Caco-2 (cell line): ENCODE results near the gene SMIM35. TPM values are rescaled to one million over a fixed set of nuclear protein-coding genes. Genes with fewer than 3 reads are reported as not detected.

Experiments used
- Bru-seq: library from RNA; stranded (reverse); fragments of 400-500 nt; gene quantifications from one replicate; lab custom pipeline; 2021; lab: Mats Ljungman, UMichigan
- BruChase-seq, 2 experiments: library from RNA; stranded (reverse); fragments of 400-500 nt; gene quantifications; one replicate each; lab custom pipeline; 2021; lab: Mats Ljungman, UMichigan
- BruUV-seq: library from RNA; stranded (reverse); fragments of 400-500 nt; replicated peaks from 2 replicates; lab custom pipeline; 2021; lab: Mats Ljungman, UMichigan
- CTCF ChIA-PET: fragments of 300-600 bp; sonication (Branson Sonifier 250); formaldehyde crosslinking; loops from one replicate; lab custom pipeline; 2022; ENCODE audit warnings: antibody characterized with exemption; lab: Charles Lee
- POLR2A ChIA-PET: fragments of 300-600 bp; sonication (Branson Sonifier 250); formaldehyde crosslinking; loops from one replicate; lab custom pipeline; 2022; ENCODE audit warnings: antibody characterized with exemption; lab: Charles Lee
- DNase-seq, 2 experiments: peaks; one replicate each; pipeline versions ENCODE4 v3.0.0 to v3.0.0-alpha.2; 2020 to 2022
- H3K27me3 ChIP-seq: replicated peaks from 2 replicates; pipeline ENCODE4 v1.6.0; 2011; ENCODE audit warnings: low read length; ENCODE audit not compliant: control insufficient read depth, insufficient read depth
- H3K36me3 ChIP-seq: 2 replicates; pipeline ENCODE4 v1.5.1; 2011; ENCODE audit warnings: low read length; ENCODE audit not compliant: control insufficient read depth, insufficient read depth
- H3K4me1 ChIP-seq: fragments of 250-450 bp; sonication (Bioruptor Pico); 2 replicates; pipeline ENCODE4 v1.5.1; 2020; ENCODE audit warnings: mild to moderate bottlenecking
- H3K4me3 ChIP-seq: 2 replicates; pipeline ENCODE4 v1.5.1; 2011; ENCODE audit warnings: low read depth, mild to moderate bottlenecking, control low read depth, low read length
- H3K9me3 ChIP-seq: fragments of 250-450 bp; sonication (Bioruptor Pico); 2 replicates; pipeline ENCODE4 v1.5.1; 2020; ENCODE audit warnings: mild to moderate bottlenecking, moderate library complexity
- H3K27ac Mint-ChIP-seq: one replicate; pipeline ENCODE4 v1.8.0; 2022; ENCODE audit warnings: mixed read lengths; ENCODE audit not compliant: unreplicated experiment
- H3K27me3 Mint-ChIP-seq: one replicate; pipeline ENCODE4 v1.8.0; 2022; ENCODE audit warnings: mixed read lengths; ENCODE audit not compliant: insufficient read depth, unreplicated experiment
- H3K36me3 Mint-ChIP-seq: one replicate; pipeline ENCODE4 v1.8.0; 2022; ENCODE audit warnings: mild to moderate bottlenecking, mixed read lengths; ENCODE audit not compliant: insufficient read depth, unreplicated experiment
- H3K4me1 Mint-ChIP-seq: one replicate; pipeline ENCODE4 v1.8.0; 2022; ENCODE audit warnings: low read depth, mixed read lengths; ENCODE audit not compliant: unreplicated experiment
- H3K4me3 Mint-ChIP-seq: one replicate; pipeline ENCODE4 v1.8.0; 2022; ENCODE audit warnings: mild to moderate bottlenecking, moderate library complexity, mixed read lengths; ENCODE audit not compliant: unreplicated experiment
- H3K9me3 Mint-ChIP-seq: one replicate; pipeline ENCODE4 v1.8.0; 2022; ENCODE audit warnings: mixed read lengths; ENCODE audit not compliant: unreplicated experiment
- CTCF ChIP-seq, 2 experiments: fragments of 200-600 bp in 1 of 2; IDR thresholded peaks; 1 replicate in 1 of 2; 2 replicates in 1 of 2; pipeline versions ENCODE4 v1.5.1 to v1.8.0; 2011 to 2022; ENCODE audit warnings: antibody characterized with exemption in 1 of 2, control low read depth in 1 of 2, inconsistent platforms in 1 of 2, low read depth in 1 of 2, low read length in 1 of 2, mild to moderate bottlenecking in 1 of 2, moderate library complexity in 1 of 2; ENCODE audit not compliant: insufficient read depth in 1 of 2, severe bottlenecking in 1 of 2, unreplicated experiment in 1 of 2
- intact Hi-C: fragments of 100-400 bp; cut with micrococcal nuclease; formaldehyde crosslinking; loops from one replicate; pipeline ENCODE4 v1.10.0; 2022; ENCODE audit not compliant: unreplicated experiment
- long read RNA-seq: library from polyadenylated mRNA; stranded (forward); transcript quantifications from one replicate; pipeline ENCODE4 v2.0.0, GENCODE V29; 2022
- total RNA-seq: library from RNA; stranded (reverse); gene quantifications from 2 replicates; pipeline ENCODE4 v1.2.3, GENCODE V29; 2022

SMIM35 gene
- total RNA-seq (not detected in 2 replicates), Bru-seq, nascent RNA (percentile 21 among the genes with signal in this experiment), BruChase-seq, experiment 1, labeled RNA remaining after a 2-hour chase (percentile 16 among the genes with signal in this experiment), BruChase-seq, experiment 2, labeled RNA remaining after a 6-hour chase (percentile 11 among the genes with signal in this experiment)
- long read RNA-seq, partial matches to known transcripts, result 0 of 7 reads
- long read RNA-seq, other reads (novel, unspliced or antisense), result 7 of 7 reads

- TF ChIP-seq CTCF (IDR thresholded peaks at IDR 0.05; ENCODE audit: insufficient read depth in 1 of 2, low read depth in 1 of 2, low read length in 1 of 2, severe bottlenecking in 1 of 2, unreplicated experiment in 1 of 2), result no peak
- H3K4me3 Mint-ChIP-seq, result no peak within 1 kb of the TSS
- H3K4me3 ChIP-seq, result no peak within 1 kb of the TSS
- H3K27me3 Mint-ChIP-seq, result no peaks in the 10 kb centered on the region
- no peak for DNase-seq
- CTCF ChIA-PET, result interaction anchor here (0.9 kb wide), 1 partner anchor 9 kb away, joined by 5 read pairs; no protein-coding TSS in a partner anchor
- intact Hi-C loops, result no loop called here
- H3K9me3 ChIP-seq, result peaks cover 29% of the 10 kb centered on the region
- no peaks in the 10 kb centered on the region for H3K27me3 ChIP-seq
- H3K9me3 Mint-ChIP-seq, result peaks cover 12% of the 10 kb centered on the region
- no TSS peak for BruUV-seq
- peaks cover 30% of the 10 kb centered on the region for H3K36me3 Mint-ChIP-seq
- H3K4me1 ChIP-seq, result peaks cover 34% of the 10 kb centered on the region
- peaks cover 8% of the 10 kb centered on the region for H3K36me3 ChIP-seq
- H3K27ac Mint-ChIP-seq, result no peak within 1 kb of the TSS
- peaks cover 39% of the 10 kb centered on the region for H3K4me1 Mint-ChIP-seq
- POLR2A ChIA-PET, result interaction anchor here (0.9 kb wide), 1 partner anchor 19 kb away, joined by 3 read pairs; no protein-coding TSS in a partner anchor
Measured at GRCh38 chr11:118086913-118087768, at the start of gene SMIM35. TSS of gene SMIM35 (minus strand) at chr11:118086963. CDS start at chr11:118086757, 206 bp downstream.

GRCh38 chr11:118136341-118136740 lies 49.6 kb upstream of the SMIM35 start:
- Mint-ChIP-seq H3K36me3 (no peaks in the 10 kb centered on the region), H3K4me3 (no peak overlapping the region), H3K4me1 (no peaks in the 10 kb centered on the region), H3K27me3 (peaks cover 7% of the 10 kb centered on the region), H3K27ac (no peak overlapping the region), H3K9me3 (no peaks in the 10 kb centered on the region)
- no peaks in the 10 kb centered on the region for H3K36me3 ChIP-seq
- DNase-seq, result no peak
- no TSS peak for BruUV-seq
- intact Hi-C loops, result no loop called here
- no peaks in the 10 kb centered on the region; the same call in 1 of the 2 replicates for H3K27me3 ChIP-seq
- H3K4me3 ChIP-seq, result no peak overlapping the region
- ChIA-PET CTCF (no interaction called here), POLR2A (no interaction called here)
- no peaks in the 10 kb centered on the region for H3K4me1 ChIP-seq
- TF ChIP-seq CTCF (IDR thresholded peaks at IDR 0.05; ENCODE audit: insufficient read depth in 1 of 2, low read depth in 1 of 2, low read length in 1 of 2, severe bottlenecking in 1 of 2, unreplicated experiment in 1 of 2), result no peak
- no peaks in the 10 kb centered on the region for H3K9me3 ChIP-seq

DNA sequence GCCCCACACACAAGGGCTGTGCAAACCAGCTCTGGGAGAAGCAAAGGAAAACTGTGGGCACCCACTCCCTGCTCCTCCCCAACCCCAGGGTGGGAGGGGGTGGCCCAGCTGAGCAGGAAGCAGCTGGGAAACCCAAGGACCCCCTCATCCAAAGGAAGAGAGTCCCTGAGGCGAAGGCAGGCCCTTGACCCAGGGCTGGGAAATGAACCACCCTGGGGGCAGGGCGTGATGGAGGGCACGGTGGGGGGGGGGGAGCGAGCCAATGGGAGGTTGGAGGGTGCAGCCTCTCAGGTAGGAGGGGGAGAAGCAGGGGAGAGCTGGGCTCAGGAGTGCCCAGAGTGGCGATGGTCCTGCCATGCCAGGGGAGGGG lies 49.0 kb upstream of the SMIM35 start:
- no peaks in the 10 kb centered on the region for H3K36me3 Mint-ChIP-seq
- TF ChIP-seq CTCF (IDR thresholded peaks at IDR 0.05; ENCODE audit: insufficient read depth in 1 of 2, low read depth in 1 of 2, low read length in 1 of 2, severe bottlenecking in 1 of 2, unreplicated experiment in 1 of 2), result no peak
- Histone ChIP-seq H3K4me1 (no peaks in the 10 kb centered on the region), H3K4me3 (no peak overlapping the region), H3K27me3 (no peaks in the 10 kb centered on the region; the same call in 1 of the 2 replicates), H3K36me3 (no peaks in the 10 kb centered on the region), H3K9me3 (no peaks in the 10 kb centered on the region)
- H3K27me3 Mint-ChIP-seq, result peaks cover 6% of the 10 kb centered on the region
- no peak overlapping the region for H3K27ac Mint-ChIP-seq
- no peaks in the 10 kb centered on the region for H3K9me3 Mint-ChIP-seq
- DNase-seq, result no peak
- no peaks in the 10 kb centered on the region for H3K4me1 Mint-ChIP-seq
- H3K4me3 Mint-ChIP-seq, result no peak overlapping the region
- no TSS peak for BruUV-seq
- ChIA-PET POLR2A (interaction anchor here (0.7 kb wide), 1 partner anchor 128 kb away, joined by 12 read pairs; the partner anchor contains the start of gene MPZL2), CTCF (interaction anchor here (1.7 kb wide), 1 partner anchor 36 kb away, joined by 4 read pairs; no protein-coding TSS in a partner anchor)
- intact Hi-C loops, result no loop called here
